Measurements from ENCODE around the gene SNRPD2.
"Not testable (repeated sequence)": the region's sequence is repeated elsewhere in the genome, so short reads cannot be mapped to it uniquely, and the experiment has no call there.

SNRPD2 gene

DNA sequence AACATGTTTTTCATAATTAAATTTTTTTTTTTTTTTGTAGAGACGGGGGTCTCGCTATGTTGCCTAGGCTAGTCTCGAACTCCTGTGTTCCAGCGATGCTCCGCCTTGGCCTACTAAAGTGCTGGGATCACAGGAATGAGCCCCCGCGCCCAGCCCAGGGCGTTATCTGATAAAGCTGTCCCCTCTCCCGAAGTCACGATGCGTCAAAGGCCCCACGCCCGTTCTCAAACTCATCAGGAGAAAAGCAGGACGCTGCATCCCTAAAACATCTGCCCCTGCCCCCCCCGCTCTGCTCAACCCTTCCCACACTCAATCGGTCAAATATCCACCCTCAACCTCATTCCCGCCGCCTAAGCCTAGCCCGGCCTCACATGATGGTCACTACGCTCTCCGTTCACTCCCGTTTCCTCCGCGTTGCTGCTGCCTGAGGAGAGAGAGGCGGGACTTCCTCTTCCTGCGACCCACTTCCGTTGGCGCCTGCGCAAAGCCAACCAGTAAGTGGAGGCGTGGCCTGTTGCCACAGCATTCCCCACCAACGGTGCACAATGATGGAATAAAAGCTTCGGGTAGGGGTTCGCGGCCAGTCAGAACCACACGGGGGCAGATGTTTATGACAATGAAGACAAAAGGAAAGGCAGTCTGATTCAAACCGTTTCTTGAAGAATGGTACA lies at the start of gene SNRPD2:
Gene SNRPD2 (minus strand): TSS at position 438 of the 671 bp plus-strand sequence. CDS start 65 bp downstream, at position 373.
- in situ Hi-C loops (cut with MboI; ENCODE audit: low sequenced_read_pairs), result no loop called here

DNA sequence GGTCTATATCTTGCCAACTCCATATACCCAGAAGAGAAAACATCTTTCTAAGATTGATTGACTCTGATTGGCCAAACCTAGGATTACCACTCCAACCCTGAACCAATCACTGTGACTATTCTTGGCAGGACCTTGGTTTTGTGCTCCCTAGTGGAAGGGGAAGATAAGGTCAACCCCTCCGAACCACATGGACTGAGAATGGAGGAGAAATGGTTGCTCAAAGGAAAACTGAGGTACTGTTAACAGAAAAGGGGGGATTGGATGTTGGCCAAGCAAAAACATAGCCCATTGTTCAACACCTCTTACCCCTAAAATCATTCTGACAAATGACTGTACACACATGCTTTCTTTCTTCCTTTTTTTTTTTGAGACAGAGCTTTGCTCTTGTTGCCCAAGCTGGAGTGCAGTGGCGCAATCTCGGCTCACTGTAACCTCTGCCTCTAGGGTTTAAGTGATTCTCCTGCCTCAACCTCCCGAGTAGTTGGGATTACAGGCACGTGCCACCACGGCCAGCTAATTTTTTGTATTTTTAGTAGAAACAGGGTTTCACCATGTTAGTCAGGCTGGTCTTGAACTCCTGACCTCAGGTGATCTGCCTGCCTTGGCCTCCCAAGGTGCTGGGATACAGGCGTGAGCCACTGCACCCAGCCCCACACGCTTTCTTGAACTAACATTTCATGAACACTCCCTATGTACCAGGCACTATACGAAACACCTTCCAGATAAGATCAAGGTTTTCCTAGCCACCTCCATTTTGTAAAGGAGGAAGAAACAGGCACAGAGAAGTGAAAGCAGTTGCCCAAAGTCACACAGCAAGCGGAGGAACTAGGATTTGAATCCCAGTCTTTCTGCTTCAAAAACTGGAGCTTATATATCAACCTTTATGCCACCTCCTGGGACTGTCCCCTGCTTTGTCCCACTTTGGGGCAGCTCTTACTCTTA lies 48.0 kb upstream of the SNRPD2 start:
- in situ Hi-C loops (cut with MboI; ENCODE audit: low sequenced_read_pairs), result no loop called here

DNA sequence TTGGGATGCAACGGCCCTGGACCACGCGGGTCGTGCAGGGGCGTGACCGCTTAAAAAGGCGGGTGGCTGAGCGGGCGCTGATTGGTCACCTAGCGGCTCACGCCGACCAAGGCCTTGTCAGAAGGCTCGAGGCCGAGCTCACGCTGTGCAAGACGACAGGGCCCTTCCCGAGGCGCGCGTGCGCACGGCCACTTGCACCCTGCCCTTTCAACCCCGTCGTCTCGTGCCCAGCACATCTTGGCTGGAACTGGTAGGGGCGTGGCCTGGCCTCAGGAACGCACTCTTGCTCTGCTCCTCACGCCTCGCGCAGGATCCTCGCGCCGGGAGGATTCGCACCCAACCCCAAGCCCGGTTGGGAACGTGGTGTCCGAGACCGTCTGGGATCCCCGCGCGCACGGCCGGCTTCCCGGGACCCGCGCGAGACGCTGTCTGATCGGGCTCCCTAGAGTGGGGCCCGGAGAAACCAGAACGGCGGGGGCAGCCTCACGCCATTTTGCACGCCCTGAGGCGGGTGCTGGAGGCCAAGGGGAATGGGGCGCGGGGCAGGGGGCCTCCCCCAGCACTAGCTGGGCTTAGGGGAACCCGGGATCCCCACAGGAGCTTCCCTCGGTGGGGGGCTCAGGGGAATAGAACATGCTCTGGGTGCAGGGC lies 41.5 kb upstream of the SNRPD2 start, which contains the start of gene MEIOSIN:
Gene MEIOSIN (plus strand): TSS at position 280 of the 651 bp plus-strand sequence. CDS start 1,938 bp downstream, outside the sequence.
- in situ Hi-C loops (cut with MboI; ENCODE audit: low sequenced_read_pairs), result no loop called here

DNA sequence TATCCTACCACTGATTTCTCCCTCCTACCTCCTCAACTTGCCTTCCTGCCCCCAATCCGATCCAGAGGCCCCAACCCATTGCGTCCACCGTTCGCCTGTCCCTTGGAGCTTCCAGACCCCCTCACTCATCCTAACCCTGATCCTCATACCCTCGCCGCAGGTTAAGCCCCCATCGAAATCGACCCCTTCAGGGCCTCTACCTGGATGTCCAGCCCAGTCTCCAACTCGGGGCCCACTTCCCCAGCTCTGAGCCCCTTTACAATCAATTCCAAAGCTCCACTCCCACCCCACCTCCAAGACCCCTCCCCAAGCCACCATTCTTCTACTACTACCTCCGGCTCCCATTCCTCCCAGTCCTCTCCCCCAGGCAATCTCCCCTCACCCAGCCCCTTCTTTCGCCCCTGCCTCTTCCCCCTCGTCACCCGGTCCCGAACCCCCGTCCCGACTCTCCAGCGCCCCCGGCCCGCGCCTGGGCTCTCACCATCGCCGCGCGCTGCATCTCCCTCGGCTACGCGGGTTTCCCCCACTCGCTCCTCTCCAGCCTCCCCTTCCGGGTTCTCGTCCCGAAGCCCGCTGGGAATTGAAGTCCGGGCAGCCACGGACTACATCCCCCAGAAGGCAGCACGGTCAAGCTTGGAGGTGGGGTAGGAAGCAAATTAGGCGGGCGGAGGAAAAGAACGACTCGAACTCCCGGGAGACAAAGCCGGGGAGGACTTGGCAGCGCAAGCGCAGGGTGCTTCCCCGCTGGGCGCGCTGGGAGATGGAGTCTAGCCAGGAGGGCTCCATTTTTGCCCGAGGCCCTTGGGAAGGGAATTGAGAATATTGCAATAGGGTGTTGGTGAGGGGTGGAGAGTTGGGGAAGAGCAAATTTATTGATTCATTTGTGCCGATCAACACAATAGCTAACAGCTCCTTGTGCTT lies 38.9 kb upstream of the SNRPD2 start, which contains the start of gene FBXO46:
Gene FBXO46 (minus strand): TSS at position 529 of the 921 bp plus-strand sequence. CDS start 17,401 bp downstream, outside the sequence.
- in situ Hi-C loops (cut with MboI; ENCODE audit: low sequenced_read_pairs), result no loop called here

DNA sequence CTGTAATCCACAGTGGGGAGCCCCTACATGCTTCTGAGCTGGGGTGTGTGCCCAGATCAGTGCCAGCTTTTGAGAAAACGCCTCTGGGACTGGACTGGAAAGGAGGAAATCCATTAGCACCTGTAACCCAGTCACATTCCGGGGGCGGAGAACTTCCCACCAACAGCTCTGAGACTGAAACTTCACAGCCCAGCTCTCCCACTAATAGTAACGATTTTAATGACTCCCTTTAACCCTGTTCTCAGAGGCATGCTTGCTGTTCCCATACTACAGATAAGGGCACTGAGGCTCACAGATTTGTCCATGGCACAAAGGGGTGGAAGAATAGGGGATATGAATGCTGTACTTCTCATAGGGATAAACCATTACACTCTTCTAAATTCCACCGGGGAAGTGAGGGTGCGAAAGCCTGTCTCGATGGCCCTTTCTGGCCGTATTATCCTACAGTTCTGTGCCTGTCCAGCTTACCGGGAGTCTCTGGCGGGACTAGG lies 38.1 kb upstream of the SNRPD2 start:
- in situ Hi-C loops (cut with MboI; ENCODE audit: low sequenced_read_pairs), result no loop called here

DNA sequence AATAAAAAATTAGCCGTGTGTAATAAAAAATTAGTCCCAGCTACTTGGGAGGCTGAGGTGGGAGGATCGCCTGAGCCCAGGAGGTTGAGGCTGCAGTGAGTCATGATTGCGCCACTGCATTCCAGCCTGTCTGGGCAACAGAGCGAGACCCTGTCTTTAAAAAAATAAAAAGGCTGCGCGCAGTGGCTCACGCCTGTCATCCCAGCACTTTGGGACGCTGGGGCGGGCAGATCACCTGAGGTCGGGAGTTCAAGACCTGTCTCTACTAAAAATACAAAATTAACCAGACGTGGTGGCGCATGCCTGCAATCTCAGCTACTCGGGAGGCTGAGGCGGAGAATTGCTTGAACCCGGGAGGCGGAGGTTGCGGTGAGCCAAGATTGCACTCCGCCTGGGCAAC lies 36.9 kb upstream of the SNRPD2 start:
- in situ Hi-C loops (cut with MboI; ENCODE audit: low sequenced_read_pairs), result not testable (repeated sequence)

DNA sequence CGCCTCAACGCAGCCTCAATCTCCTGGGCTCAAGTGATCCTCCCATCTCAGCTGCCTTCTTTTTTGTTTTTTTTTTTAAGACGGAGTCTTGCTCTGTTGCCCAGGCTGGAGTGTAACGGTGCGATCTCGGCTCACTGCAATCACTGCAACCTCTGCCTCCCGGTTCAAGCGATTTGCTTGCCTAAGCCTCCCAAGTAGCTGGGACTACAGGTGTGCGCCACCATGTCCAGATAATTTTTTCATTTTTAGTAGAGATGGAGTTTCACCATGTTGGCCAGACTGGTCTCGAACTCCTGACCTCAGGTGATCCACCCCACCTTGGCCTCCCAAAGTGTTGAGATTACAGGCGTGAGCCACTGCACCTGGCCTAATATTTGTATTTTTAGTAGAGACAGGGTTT lies 28.3 kb upstream of the SNRPD2 start:
- in situ Hi-C loops (cut with MboI; ENCODE audit: low sequenced_read_pairs), result not testable (repeated sequence)

DNA sequence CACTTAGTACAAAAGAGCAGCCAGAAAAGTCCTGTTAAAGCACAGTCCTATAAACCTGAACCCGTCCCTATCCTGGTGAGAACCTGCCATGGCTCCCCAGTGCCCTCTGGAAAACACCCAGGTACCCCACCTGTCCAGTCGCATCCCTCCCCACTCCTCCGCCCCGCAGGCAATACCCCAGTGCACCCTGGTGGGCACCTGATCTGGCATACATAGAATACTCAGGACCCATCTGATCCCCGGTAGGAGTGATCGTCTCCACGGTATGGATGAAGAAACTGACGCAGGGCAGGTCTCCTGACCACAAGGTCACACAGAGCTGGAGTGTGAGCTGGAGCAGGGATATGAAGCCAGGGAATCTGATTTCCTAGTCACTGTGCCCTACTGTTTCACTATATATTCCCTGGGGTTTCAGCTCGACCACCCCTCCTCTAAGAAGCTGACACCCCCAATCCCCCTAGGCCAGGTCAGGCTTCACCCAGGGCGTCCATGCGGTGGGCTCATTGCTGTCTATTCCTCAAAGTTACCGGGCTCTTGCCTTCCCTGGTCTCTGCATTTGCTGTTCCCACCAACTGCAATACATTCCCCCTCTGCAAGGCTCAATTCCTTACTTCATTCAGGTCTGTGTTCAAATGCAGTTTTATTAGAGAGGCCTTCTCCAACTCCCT lies 26.4 kb upstream of the SNRPD2 start:
- in situ Hi-C loops (cut with MboI; ENCODE audit: low sequenced_read_pairs), result no loop called here

DNA sequence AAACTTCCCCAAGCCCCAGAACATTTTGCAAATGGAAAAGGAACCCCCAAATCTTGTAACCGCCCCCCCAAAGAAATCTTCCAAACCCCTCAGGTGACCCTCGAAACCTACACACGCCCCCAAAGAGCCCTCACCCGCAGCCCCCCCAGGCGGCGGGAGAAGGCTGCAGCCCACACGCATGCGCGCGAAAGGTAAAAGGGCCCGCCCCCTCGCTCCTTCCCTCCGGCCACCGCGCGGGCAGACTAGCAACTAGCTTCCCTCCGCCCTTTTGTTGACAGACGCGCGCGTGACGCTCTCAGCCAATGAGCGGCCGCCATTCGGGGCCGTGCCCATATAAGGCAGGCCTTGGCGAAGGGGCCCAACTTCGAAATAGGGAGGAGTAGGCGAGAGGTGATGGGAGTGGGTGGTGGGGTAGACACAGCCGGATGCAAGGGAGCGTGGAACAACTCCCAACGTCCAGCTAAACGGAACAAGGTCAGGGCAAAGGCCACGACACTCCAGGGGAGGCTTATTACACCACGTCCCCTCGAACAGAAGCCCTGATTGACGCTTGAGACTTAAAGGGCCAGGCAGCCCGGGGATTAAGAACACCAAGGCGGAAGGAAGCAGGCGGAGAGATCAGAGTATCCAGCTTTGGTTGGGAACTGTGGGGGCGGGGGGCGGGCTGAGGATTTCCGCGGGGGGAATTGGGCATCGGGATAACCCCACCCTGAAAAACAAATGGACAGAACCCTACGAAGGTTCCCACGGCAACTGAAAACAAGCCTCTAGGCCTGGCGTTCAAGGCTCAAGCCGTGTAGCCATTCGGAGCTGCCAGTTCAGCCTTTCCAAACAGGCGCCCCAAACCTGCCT lies 25.6 kb upstream of the SNRPD2 start:
- in situ Hi-C loops (cut with MboI; ENCODE audit: low sequenced_read_pairs), result no loop called here

DNA sequence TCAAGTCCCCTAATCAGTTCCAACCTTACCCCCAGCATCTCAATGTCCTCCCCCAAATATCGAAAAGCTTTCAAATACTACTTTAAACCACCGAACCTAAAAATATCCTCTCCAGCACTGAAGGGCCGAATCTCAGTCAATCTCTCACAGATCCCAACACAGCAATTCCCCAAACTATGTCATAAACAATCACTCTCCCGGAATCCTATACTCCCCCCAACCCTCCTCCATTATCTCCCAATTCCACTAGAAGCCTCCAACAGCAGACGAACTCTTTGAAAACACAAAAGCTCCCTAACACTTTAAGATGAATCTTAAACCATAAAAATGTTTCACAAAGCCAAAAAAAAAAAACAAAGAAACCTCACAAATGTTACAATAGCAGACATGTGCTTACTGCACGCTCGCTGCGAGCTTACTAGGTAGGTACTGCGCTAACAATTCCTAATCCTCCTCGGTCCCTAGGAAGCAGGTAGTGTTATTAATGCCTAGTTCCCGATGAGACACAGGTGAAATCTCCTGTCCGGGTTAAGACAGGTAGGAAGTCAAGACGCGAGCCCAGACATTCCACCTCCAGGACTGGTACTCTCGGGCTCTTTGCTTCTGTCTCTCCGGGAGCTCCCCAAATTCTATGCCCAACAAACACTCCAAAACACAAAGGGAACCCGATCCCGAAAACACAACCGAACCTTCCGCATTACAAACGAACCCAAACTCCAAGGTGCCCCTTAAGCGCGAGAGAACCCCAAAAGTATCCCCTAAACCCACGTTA lies 24.8 kb upstream of the SNRPD2 start:
- in situ Hi-C loops (cut with MboI; ENCODE audit: low sequenced_read_pairs), result no loop called here

DNA sequence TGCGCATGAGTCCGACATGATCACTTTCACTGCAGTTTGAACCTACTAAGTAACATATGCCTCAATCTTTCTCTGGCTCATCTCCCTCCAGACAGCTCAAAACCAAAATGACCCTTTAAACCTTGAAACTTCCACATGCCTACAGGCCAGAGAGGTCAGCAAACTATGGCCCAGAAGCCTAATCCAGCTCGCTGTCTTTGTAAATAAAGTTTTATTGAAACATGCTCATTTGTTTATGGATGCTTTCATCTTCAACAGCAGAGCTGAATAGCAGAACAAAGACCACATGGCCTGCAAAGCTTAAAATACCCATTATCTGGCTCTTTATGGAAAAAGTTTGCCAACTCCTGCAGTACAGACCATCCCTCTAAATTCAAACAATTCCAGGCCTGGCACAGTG lies 23.4 kb upstream of the SNRPD2 start:
- in situ Hi-C loops (cut with MboI; ENCODE audit: low sequenced_read_pairs), result no loop called here

DNA sequence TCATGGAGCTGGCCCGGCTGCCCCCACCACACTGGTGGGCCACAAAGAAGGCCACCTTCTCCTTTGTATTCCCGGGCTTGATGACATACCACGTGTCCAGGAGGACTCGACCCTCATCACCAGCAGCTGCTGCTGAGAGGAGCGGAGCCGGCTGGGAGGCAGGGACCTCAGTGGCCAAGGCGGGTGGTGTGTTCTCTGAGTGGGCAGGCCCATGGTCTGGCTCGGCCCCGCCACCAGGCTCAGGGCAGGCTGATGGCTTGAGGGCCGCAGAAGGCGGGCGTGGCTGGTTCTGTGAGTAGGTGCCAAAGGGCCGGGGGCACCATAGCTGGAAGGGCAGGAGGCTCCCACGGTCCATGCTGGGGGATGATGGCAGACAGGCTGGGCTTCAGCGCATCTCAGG lies 21.4 kb upstream of the SNRPD2 start:
- in situ Hi-C loops (cut with MboI; ENCODE audit: low sequenced_read_pairs), result no loop called here

DNA sequence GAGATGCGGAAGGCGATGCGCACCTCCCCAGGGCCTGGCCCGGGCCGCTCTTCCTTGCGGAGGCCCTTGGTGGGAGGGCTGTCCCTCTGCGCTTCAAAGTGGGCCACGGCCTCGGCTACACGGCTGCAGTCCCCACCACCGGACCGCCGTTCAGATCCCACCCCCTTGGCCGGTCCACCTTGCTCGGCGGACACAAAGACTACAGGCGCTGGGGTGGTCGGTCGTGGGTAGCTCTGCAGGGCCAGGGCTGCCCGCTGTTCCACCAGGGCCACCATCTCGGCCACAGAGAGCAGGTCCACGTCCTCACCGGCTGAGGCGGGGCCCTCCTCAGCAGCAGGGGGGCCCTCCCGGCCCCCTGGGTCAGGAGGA lies 20.9 kb upstream of the SNRPD2 start:
- in situ Hi-C loops (cut with MboI; ENCODE audit: low sequenced_read_pairs), result no loop called here

DNA sequence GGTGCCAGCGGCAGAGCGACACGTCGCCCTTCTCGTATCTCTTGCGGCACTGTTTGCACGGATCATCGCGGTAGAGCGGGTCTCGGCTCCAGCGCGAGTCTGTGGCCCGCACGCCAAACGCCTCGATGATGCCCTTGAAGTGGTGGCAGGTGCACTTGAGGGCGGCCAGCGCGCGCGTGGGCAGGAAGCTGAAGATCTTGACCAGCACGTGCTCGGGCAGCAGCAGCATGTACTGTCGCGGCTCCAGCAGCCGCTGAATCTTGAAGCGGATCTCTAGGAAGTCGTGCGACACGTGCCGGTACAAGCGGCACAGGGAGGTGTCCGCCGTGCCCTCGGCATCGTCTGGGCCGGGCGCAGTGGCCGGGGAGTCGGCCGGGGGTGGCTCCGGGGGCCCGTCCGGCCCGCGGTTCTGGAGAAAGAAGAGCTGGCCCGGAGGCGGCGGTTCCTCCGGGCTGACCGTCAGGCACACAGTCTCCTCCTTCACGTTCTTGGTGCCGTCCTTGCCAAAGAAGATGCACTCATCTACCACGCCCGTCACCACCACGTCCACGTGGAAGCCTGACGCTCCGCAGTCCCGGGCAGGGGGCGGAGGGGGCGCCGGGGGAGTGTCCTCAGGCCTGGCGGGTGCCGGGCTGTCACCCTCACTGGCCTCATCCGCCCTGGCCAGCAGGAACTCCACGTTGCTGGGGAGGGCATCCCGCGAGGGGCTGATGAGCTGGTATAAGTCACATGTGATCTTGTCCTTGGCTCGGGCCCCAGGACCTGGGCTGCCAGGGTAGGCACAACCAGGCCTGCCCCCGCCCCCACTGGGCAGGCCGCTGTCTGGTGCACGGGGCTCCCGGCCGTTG lies 20.3 kb upstream of the SNRPD2 start:
- in situ Hi-C loops (cut with MboI; ENCODE audit: low sequenced_read_pairs), result no loop called here

DNA sequence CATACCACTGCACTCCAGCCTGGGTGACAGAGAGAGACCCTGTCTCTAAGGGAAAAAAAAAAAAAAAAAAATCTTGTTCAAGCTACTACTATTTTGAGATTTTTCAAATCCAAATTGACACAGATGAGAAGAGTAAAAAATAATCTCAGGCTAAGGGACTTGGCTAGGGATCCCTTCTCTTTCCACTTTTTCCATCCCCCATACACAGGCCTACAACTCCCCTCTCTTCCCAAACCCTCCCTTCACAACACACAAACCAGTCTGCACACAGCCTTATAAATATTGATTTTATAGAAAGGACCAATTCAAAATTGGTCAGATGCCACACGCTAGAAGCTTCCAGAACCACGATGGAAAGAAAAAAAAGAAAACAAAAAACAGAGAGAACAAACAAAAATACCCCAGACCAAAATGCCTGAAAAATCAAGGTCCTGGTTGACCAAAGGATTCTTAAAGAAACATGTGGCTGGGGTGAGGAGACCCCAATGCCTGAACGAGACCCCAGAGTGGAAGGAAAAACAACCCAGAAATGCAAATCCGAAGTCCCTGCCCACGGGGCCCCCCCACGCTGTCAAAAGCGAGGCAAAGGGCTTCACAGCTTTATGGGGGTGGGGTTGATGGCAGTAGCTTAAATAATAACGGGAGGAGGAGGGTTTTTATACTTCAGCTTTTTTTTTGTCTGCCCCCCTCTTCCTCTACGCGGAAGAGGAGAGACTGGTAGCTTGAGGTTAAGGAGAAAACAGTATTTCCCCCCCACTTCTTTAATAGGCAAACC lies 18.8 kb upstream of the SNRPD2 start:
- in situ Hi-C loops (cut with MboI; ENCODE audit: low sequenced_read_pairs), result no loop called here

DNA sequence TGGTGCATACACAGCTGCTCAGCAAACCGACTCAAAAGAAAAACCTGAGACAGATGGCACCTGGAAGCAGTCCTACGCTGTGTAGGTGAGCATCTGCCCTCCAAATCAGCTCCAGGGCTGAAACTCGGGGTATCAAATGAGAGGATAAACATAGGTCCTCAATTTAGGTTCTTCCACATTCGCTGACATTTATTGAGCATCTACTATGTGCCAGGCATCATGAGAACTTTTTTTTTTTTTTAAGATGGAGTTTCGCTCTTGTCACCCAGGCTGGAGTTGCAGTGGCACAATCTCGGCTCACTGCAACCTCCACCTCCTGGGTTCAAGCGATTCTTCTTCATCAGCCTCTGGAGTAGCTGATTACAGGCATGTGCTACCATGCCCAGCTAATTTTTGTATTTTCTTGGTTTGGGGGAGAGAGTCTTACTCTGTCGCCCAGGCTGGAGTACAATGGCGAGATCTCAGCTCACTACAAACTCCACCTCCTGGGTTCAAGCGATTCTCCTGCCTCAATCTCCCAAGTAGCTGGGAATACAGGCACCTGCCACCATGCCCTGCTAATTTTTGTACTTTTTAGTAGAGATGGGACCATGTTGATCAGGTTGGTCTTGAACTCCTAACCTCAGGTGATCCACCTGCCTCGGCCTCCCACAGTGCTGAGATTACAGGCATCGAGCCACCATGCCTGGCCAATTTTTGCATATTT lies 14.1 kb upstream of the SNRPD2 start:
- in situ Hi-C loops (cut with MboI; ENCODE audit: low sequenced_read_pairs), result no loop called here
